Nephron progenitor cell (in vitro differentiated cells): Measurements from ENCODE around the gene GPRC5C.
"Not testable (repeated sequence)": the region's sequence is repeated elsewhere in the genome, so short reads cannot be mapped to it uniquely, and the experiment has no call there.

ENCODE experiments used
- DNase-seq: peaks from one replicate; pipeline ENCODE4 v3.0.0; 2021
- H3K27ac Mint-ChIP-seq: 2 replicates; pipeline ENCODE4 v1.8.0; 2021; ENCODE audit warnings: mild to moderate bottlenecking, moderate library complexity, mixed read lengths
- H3K27me3 Mint-ChIP-seq: 2 replicates; pipeline ENCODE4 v1.8.0; 2021; ENCODE audit warnings: mild to moderate bottlenecking, low read depth, mixed read lengths; ENCODE audit not compliant: poor library complexity
- H3K36me3 Mint-ChIP-seq: 2 replicates; pipeline ENCODE4 v1.8.0; 2021; ENCODE audit warnings: low read depth, mixed read lengths
- H3K4me1 Mint-ChIP-seq: 2 replicates; pipeline ENCODE4 v1.8.0; 2021; ENCODE audit warnings: mixed read lengths
- H3K4me3 Mint-ChIP-seq: 2 replicates; pipeline ENCODE4 v1.8.0; 2021; ENCODE audit warnings: mild to moderate bottlenecking, moderate library complexity, mixed read lengths
- H3K9me3 Mint-ChIP-seq: 2 replicates; pipeline ENCODE4 v1.8.0; 2021; ENCODE audit warnings: mild to moderate bottlenecking, moderate library complexity, mixed read lengths
- TF ChIP-seq, protein P1 (sequence below): fragments of 200-600 bp; sonication (generic); IDR thresholded peaks from 2 replicates; pipeline ENCODE4 v1.5.0; 2021; ENCODE audit warnings: antibody characterized with exemption

The GPRC5C gene

DNA sequence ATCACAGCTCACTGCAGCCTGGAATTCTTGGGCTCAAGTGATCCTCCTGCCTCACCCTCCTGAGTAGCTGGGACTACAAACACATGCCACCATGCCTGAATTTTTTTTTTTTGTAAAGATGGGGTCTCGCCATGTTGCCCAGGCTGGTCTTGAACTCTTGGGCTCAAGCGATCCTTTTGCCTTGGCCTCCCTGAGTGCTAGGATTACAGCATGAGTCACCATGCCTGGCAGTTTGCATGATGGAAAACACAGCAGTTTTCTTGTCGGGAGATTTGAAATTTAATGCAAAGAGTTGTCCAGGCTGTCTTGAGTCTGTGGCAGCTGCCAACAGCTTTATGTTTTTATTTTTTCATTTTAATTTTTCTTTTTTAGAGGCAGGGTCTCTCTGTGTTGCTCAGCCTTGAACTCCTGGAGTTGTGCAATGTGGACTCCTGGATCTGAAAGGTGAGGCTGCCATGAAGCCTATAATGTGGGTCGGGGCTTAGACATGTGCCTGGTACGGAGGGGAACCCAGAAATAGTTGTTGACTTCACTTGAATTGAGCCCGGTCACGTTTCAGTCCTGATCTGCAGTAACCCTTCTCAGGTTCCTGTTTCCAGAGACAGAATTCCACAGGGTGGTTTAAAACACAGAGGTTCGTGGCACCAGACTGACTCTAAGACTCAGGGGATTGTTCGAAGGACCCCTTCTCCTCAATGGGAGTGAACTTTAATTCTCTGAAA, 53.3 kb downstream of the GPRC5C start:
- Mint-ChIP-seq H3K27ac (no peak overlapping the region), H3K36me3 (no peaks in the 10 kb centered on the region), H3K4me1 (no peaks in the 10 kb centered on the region), H3K9me3 (peaks cover 20% of the 10 kb centered on the region), H3K4me3 (no peak overlapping the region), H3K27me3 (peaks cover 60% of the 10 kb centered on the region)
- no peak for DNase-seq
- TF ChIP-seq, protein P1, sequence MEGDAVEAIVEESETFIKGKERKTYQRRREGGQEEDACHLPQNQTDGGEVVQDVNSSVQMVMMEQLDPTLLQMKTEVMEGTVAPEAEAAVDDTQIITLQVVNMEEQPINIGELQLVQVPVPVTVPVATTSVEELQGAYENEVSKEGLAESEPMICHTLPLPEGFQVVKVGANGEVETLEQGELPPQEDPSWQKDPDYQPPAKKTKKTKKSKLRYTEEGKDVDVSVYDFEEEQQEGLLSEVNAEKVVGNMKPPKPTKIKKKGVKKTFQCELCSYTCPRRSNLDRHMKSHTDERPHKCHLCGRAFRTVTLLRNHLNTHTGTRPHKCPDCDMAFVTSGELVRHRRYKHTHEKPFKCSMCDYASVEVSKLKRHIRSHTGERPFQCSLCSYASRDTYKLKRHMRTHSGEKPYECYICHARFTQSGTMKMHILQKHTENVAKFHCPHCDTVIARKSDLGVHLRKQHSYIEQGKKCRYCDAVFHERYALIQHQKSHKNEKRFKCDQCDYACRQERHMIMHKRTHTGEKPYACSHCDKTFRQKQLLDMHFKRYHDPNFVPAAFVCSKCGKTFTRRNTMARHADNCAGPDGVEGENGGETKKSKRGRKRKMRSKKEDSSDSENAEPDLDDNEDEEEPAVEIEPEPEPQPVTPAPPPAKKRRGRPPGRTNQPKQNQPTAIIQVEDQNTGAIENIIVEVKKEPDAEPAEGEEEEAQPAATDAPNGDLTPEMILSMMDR = no peak

GRCh38 chr17:74485841-74486240, 54.0 kb downstream of the GPRC5C start:
- Mint-ChIP-seq H3K36me3 (no peaks in the 10 kb centered on the region), H3K4me1 (no peaks in the 10 kb centered on the region), H3K4me3 (no peak overlapping the region), H3K27ac (no peak overlapping the region), H3K27me3 (peaks cover 55% of the 10 kb centered on the region), H3K9me3 (peaks cover 20% of the 10 kb centered on the region)
- TF ChIP-seq, protein P1 = no peak
- no peak for DNase-seq

DNA sequence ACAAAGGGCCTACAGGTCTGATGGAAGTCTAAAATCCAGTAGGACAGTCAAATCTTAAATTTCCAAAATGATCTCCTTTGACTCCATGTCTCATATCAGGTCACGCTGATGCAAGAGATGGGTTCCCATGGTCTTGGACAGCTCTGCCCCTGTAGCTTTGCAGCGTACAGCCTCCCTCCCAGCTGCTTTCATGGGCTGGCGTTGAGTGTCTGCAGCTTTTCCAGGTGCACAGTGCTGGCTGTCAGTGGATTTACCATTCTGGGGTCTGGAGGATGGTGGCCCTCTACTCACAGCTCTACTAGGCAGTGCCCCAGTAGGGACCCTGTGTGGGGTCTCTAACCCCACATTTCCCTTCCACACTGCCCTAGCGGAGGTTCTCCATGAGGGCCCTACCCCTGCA, 56.4 kb downstream of the GPRC5C start:
- not testable (repeated sequence) for H3K27ac Mint-ChIP-seq, H3K36me3 Mint-ChIP-seq, DNase-seq, H3K4me3 Mint-ChIP-seq, H3K4me1 Mint-ChIP-seq
- peaks cover 36% of the 10 kb centered on the region for H3K27me3 Mint-ChIP-seq
- peaks cover 20% of the 10 kb centered on the region for H3K9me3 Mint-ChIP-seq

GRCh38 chr17:74490716-74491115, 58.8 kb downstream of the GPRC5C start:
- Mint-ChIP-seq H3K27ac (no peak overlapping the region), H3K4me3 (no peak overlapping the region), H3K9me3 (peaks cover 20% of the 10 kb centered on the region), H3K4me1 (no peaks in the 10 kb centered on the region), H3K27me3 (peaks cover 39% of the 10 kb centered on the region), H3K36me3 (no peaks in the 10 kb centered on the region)
- no peak for DNase-seq
- TF ChIP-seq, protein P1 = no peak

- TF ChIP-seq, protein P1 = no peak
These were observed 59.7 kb downstream of the GPRC5C start for GRCh38 chr17:74491626-74492025.

DNA sequence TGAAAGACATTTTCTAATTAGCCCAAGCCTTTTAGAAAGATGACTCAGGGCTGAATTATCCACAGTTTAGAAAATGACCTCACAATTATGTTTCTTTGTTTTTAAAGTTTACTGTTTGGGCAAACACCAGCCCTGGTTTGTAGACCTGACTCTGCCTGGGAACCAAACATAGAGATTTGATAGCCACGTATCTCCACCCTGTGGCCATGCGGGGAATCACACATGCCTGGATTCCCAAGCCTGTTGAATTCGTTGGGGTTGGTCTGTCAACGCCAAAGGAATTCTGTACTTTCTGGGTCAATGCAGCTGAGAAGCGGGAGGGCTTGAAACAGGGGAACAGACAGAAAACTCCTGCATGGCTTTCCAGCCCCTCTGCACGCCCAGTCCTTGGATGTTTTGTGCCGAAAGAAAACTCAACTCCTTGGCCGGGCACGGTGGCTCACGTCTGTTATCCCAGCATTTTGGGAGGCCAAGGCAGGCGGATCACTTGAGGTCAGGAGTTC, 61.5 kb downstream of the GPRC5C start:
- Mint-ChIP-seq H3K36me3 (no peaks in the 10 kb centered on the region), H3K27me3 (peaks cover 42% of the 10 kb centered on the region), H3K4me1 (no peaks in the 10 kb centered on the region), H3K27ac (no peak overlapping the region), H3K9me3 (peaks cover 12% of the 10 kb centered on the region), H3K4me3 (no peak overlapping the region)
- TF ChIP-seq, protein P1 = peak; percentile 94
- peak; percentile 84 for DNase-seq

More at GRCh38 chr17:74491626-74492025, 59.7 kb downstream of the GPRC5C start:
- Mint-ChIP-seq H3K27me3 (peaks cover 43% of the 10 kb centered on the region), H3K36me3 (no peaks in the 10 kb centered on the region), H3K9me3 (peaks cover 20% of the 10 kb centered on the region), H3K27ac (no peak overlapping the region), H3K4me3 (no peak overlapping the region), H3K4me1 (no peaks in the 10 kb centered on the region)
- DNase-seq = no peak
